ENCODE measurements around the gene KCND1.

KCND1 gene

DNA sequence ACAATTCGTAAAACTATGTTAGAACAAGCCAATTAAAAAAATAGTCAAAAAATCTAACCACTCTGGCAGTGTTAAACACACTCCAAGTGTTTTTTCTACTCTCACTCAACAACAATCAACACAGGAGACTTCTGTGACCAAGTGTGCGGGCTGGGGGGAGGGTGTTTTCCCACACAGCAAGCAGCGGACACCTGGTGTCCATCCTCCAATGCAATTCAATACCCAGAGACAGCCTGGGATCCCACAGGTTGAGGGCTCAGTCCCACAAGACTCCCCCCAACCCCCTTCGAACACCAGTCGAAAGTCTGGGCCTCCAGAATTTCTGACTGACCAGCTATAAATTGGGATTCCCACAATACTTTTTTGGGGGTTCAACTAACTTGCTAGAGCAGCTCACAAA, 44.5 kb downstream of the KCND1 start:
- Histone ChIP-seq H3K4me3 (ENCODE audit: low read depth in 1 of 2, low read length in 1 of 2) (no peak overlapping the region), H3K4me1 (ENCODE audit: control insufficient read depth in 1 of 2, insufficient read depth in 1 of 2, low read depth in 1 of 2, low read length in 1 of 2) (no peaks in the 10 kb centered on the region), H3K9me3 (no peaks in the 10 kb centered on the region), H3K36me3 (peaks cover 43% of the 10 kb centered on the region), H3K27ac (peak overlapping the region; percentile 10), H3K27me3 (no peaks in the 10 kb centered on the region)
- TF ChIP-seq, protein P1, sequence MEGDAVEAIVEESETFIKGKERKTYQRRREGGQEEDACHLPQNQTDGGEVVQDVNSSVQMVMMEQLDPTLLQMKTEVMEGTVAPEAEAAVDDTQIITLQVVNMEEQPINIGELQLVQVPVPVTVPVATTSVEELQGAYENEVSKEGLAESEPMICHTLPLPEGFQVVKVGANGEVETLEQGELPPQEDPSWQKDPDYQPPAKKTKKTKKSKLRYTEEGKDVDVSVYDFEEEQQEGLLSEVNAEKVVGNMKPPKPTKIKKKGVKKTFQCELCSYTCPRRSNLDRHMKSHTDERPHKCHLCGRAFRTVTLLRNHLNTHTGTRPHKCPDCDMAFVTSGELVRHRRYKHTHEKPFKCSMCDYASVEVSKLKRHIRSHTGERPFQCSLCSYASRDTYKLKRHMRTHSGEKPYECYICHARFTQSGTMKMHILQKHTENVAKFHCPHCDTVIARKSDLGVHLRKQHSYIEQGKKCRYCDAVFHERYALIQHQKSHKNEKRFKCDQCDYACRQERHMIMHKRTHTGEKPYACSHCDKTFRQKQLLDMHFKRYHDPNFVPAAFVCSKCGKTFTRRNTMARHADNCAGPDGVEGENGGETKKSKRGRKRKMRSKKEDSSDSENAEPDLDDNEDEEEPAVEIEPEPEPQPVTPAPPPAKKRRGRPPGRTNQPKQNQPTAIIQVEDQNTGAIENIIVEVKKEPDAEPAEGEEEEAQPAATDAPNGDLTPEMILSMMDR (IDR thresholded peaks at IDR 0.05): no peak

DNA sequence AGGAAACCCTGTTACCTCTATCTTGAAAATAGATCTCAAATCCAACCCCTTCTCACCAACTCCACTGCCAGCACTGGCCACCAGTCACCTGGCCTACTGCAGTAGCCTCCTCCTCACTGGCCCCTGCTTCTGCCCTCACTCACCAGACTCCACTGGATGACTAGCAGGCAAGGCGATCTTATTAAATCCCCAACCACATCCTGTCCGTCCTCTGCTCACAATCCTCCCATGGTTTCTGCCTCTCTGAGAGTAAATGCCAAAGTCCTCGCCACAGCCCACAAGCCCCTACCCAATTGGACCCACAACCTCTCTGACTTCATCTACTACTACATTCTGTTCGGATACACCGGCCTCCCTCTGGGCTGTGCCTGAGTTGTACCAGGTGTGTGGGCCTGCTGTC, 47.4 kb downstream of the KCND1 start:
- H3K36me3 ChIP-seq: peaks cover 48% of the 10 kb centered on the region
- no peak overlapping the region for H3K27ac ChIP-seq
- TF ChIP-seq, protein P1 (IDR thresholded peaks at IDR 0.05): no peak
- peaks cover 8 to 19% of the 10 kb centered on the region in 2 experiments for H3K4me1 ChIP-seq (ENCODE audit: control insufficient read depth in 1 of 2, insufficient read depth in 1 of 2, low read depth in 1 of 2, low read length in 1 of 2)
- no peak overlapping the region for H3K4me3 ChIP-seq (ENCODE audit: low read depth in 1 of 2, low read length in 1 of 2)
- H3K9me3 ChIP-seq: no peaks in the 10 kb centered on the region
- H3K27me3 ChIP-seq: no peaks in the 10 kb centered on the region

DNA sequence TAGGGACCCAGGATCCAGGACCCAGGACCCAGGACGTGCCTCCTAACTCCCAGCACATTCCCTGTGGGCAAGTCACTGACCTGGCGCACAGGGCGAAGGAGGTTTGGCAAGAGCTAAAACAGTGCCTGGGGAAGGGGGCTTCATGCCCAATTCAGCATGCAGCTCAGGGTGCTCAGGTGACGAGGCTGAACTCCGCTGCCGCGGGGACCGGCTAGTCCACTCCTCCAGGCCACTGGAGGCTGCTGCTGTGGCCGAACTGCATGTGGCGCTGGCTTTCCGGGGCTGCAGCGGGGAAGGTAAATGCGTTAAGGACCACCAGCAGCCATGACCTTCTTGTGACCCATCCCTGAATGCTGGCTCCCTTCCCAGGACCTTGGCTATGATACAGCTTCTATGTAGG, 47.9 kb downstream of the KCND1 start:
- H3K4me1 ChIP-seq (ENCODE audit: control insufficient read depth in 1 of 2, insufficient read depth in 1 of 2, low read depth in 1 of 2, low read length in 1 of 2): peaks cover 8 to 19% of the 10 kb centered on the region in 2 experiments
- TF ChIP-seq, protein P1 (IDR thresholded peaks at IDR 0.05): no peak
- H3K9me3 ChIP-seq: no peaks in the 10 kb centered on the region
- H3K36me3 ChIP-seq: peaks cover 48% of the 10 kb centered on the region
- H3K27me3 ChIP-seq: no peaks in the 10 kb centered on the region
- H3K4me3 ChIP-seq (ENCODE audit: low read depth in 1 of 2, low read length in 1 of 2): no peak overlapping the region
- no peak overlapping the region for H3K27ac ChIP-seq

DNA sequence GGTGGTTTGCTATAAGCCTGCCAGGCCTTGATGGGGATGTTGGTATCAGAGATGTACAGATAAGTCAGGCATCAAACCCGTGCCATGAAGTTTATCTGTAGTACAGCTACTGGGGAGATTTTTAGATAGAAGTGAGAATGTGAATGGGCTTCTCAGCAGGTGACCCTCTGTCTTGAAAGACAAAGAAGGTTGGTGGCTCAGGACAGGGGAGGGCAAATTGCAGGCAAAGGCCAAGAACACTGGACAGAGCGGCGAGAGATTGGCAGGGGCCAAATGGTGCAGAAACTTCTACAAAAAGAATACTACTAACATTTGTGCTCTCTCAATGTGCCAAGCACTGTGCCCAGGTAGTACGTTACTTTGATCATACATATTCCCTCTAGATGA, 50.9 kb downstream of the KCND1 start:
- no peaks in the 10 kb centered on the region for H3K9me3 ChIP-seq
- TF ChIP-seq, protein P1 (IDR thresholded peaks at IDR 0.05): no peak
- peaks cover 12 to 34% of the 10 kb centered on the region in 2 experiments for H3K4me1 ChIP-seq (ENCODE audit: control insufficient read depth in 1 of 2, insufficient read depth in 1 of 2, low read depth in 1 of 2, low read length in 1 of 2)
- H3K27me3 ChIP-seq: no peaks in the 10 kb centered on the region
- H3K36me3 ChIP-seq: peaks cover 58% of the 10 kb centered on the region
- H3K4me3 ChIP-seq (ENCODE audit: low read depth in 1 of 2, low read length in 1 of 2): peak overlapping the region in 1 of 2 experiments; percentile 95
- H3K27ac ChIP-seq: peak overlapping the region; percentile 97

DNA sequence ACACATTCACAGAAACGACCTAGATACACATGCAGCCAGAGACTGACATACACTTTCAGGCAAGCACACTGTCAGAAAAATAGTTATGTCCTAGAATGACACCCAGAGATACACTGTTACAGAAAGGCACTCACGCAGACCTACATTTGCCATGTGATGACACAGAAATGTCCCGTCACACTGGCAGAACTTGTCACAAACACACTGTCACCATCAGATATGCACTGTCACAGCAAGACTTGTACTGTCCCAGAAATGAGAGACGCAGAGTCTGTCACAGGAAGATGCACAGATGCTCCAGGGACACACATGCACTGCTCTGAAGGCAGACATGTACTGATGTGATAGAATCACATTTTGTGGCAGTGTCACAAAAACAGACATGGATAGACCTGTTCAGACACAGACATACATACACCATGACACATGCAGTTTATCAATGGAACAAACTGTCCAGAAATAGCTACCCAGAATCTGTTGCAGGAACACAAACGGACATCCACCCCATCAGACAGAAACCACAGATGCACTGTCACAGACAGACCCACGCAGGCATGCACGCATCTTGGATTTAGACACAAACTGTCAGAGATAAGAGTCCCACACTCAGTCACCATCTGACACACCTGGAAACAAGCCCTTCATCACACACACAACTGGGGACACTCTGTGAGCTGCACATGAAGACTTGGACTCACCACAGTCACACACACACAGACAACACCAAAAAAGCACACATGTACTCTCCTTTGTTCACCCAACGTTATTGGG, 51.5 kb downstream of the KCND1 start:
- peaks cover 58% of the 10 kb centered on the region for H3K36me3 ChIP-seq
- no peaks in the 10 kb centered on the region for H3K27me3 ChIP-seq
- peak overlapping the region; percentile 97 for H3K27ac ChIP-seq
- TF ChIP-seq, protein P1 (IDR thresholded peaks at IDR 0.05): no peak
- peaks cover 12 to 34% of the 10 kb centered on the region in 2 experiments for H3K4me1 ChIP-seq (ENCODE audit: control insufficient read depth in 1 of 2, insufficient read depth in 1 of 2, low read depth in 1 of 2, low read length in 1 of 2)
- no peaks in the 10 kb centered on the region for H3K9me3 ChIP-seq
- H3K4me3 ChIP-seq (ENCODE audit: low read depth in 1 of 2, low read length in 1 of 2): peak overlapping the region; percentile 78 to 95

Data from neutrophil (primary cell).